Sigmoid colon (tissue), 4 donors: ENCODE measurements around the gene FGF3.

Source experiments
- POLR2A ChIP-seq, 2 donors: fragments of 450-650 bp; IDR thresholded peaks; one replicate each; pipeline ENCODE4 v1.6.1; 2016; ENCODE audit warnings: antibody characterized with exemption in 2 of 2, mild to moderate bottlenecking in 2 of 2, moderate library complexity in 2 of 2
- POLR2AphosphoS5 ChIP-seq, 4 donors: sonication (generic); formaldehyde crosslinking; IDR thresholded peaks; one replicate each; pipeline ENCODE4 v1.6.1; 2017; ENCODE audit warnings: antibody characterized with exemption in 4 of 4
- TF ChIP-seq, protein P1 (sequence below), 4 experiments: fragments of 450-650 bp in 3 of 4; fragments of 200-600 bp in 1 of 4; IDR thresholded peaks; one replicate each; pipeline ENCODE4 v1.5.1; 2016 to 2019; ENCODE audit warnings: antibody characterized with exemption in 4 of 4, mild to moderate bottlenecking in 3 of 4, moderate library complexity in 2 of 4

DNA sequence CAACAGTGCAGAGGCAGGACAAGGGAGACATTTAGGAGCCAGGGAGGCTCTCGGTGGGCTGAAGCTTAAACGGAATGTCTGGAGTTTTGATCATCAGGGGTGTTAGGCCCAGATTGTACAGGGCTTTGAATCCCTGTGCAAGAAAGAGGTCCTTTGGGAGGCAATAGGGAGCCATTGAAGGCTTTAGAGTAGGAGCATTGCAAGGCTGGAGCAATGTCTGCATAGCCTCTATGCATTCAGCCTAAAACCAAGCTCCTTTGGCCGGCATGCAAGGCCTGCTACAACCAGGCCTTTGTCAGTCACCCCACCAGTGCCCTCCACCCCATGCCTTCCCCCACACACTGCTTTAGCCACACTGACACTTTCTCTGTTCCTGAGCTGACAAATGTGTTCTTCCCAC lies 47.4 kb upstream of the FGF3 start:
- TF ChIP-seq, protein P1, sequence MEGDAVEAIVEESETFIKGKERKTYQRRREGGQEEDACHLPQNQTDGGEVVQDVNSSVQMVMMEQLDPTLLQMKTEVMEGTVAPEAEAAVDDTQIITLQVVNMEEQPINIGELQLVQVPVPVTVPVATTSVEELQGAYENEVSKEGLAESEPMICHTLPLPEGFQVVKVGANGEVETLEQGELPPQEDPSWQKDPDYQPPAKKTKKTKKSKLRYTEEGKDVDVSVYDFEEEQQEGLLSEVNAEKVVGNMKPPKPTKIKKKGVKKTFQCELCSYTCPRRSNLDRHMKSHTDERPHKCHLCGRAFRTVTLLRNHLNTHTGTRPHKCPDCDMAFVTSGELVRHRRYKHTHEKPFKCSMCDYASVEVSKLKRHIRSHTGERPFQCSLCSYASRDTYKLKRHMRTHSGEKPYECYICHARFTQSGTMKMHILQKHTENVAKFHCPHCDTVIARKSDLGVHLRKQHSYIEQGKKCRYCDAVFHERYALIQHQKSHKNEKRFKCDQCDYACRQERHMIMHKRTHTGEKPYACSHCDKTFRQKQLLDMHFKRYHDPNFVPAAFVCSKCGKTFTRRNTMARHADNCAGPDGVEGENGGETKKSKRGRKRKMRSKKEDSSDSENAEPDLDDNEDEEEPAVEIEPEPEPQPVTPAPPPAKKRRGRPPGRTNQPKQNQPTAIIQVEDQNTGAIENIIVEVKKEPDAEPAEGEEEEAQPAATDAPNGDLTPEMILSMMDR (IDR thresholded peaks at IDR 0.05), result no peak
- TF ChIP-seq POLR2AphosphoS5 (IDR thresholded peaks at IDR 0.05) (no peak), POLR2A (IDR thresholded peaks at IDR 0.05) (no peak)
